ENCODE results near the gene PPP6R3.
"Not testable (repeated sequence)": the region's sequence is repeated elsewhere in the genome, so short reads cannot be mapped to it uniquely, and the experiment has no call there.

PPP6R3 gene

GRCh38 chr11:68617925-68618809 is 157.6 kb downstream of the PPP6R3 start:
- DNase-seq: no peak

DNA sequence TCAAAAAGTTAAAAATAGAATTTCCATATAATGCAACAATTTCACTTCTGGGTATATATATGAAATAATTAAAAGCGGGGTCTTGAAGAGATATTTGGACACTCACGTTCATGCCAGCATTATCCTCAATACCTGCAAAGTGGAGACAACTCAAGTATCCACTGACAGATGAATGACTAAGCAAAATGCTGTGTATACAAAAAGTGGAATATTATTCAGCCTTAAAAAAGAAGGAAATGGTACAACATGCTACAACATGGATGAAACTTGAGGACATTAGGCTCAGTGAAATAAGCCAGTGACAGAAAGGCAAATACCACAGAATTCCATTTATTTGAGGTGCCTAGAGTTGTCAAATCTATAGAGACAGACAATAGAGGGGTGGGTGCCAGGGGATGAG is 161.3 kb downstream of the PPP6R3 start:
- DNase-seq: no peak

DNA sequence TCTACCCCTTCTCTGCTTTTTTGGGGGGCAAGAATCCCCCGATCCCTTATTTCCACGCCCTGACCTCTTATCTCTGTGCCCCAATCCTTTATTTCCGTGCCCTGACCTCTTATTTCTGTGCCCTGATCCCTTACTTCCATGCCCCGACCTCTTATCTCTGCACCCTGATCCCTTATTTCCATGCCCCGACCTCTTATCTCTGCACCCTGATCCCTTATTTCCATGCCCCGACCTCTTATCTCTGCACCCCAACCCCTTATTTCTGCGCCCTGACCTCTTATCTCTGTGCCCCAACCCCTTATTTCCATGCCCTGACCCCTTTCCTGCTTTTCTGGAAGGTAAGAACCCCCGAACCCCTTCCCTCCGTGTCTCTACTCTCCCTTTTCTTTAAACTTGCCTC is 163.2 kb downstream of the PPP6R3 start:
- not testable (repeated sequence) for DNase-seq

DNA sequence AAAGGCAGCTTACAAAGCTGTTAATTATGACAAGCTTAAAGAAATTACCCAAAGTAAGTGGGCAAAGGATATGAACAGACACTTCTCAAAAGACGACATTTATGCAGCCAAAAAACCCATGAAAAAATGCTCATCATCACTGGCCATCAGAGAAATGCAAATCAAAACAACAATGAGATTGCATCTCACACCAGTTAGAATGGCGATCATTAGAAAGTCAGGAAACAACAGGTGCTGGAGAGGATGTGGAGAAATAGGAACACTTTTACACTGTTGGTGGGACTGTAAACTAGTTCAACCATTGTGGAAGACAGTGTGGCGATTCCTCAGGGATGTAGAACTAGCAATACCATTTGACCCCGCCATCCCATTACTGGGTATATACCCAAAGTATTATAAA is 164.5 kb downstream of the PPP6R3 start:
- not testable (repeated sequence) for DNase-seq

- not testable (repeated sequence) for DNase-seq
Observed at GRCh38 chr11:68626236-68626635, 165.7 kb downstream of the PPP6R3 start.

GRCh38 chr11:68628837-68629236 is 168.3 kb downstream of the PPP6R3 start:
- not testable (repeated sequence) for DNase-seq

DNA sequence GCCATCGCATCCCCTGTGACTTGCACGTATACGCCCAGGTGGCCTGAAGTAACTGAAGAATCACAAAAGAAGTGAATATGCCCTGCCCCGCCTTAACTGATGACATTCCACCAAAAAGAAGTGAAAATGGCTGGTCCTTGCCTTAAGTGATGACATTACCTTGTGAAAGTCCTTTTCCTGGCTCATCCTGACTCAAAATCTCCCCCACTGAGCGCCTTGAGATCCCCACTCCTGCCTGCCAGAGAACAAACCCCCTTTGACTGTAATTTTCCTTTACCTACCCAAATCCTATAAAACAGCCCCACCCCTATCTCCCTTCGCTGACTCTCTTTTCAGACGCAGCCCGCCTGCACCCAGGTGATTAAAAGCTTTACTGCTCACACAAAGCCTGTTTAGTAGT is 171.8 kb downstream of the PPP6R3 start:
- not testable (repeated sequence) for DNase-seq

DNA sequence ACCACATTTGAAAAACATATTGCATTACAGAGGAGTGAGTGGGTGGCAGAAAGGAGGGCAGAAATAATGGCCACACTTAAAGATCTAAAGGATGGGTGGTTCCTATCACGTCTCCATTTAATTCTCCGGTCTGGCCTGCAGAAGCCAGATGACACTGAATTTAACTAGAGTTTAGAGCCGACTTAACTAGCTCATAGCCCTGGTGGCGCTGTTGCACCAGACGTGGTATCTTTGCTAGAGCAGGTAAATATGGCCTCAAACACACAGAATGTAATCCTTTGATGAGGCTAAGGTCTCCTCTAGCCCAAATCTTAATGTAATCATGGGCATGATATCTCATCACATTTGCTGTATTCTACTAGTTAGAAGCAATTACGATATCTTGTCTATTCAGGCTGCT is 172.2 kb downstream of the PPP6R3 start:
- DNase-seq: peak; percentile 21 to 71

- not testable (repeated sequence) for DNase-seq
Observed at GRCh38 chr11:68634606-68635005, 174.1 kb downstream of the PPP6R3 start.

GRCh38 chr11:68635172-68635571 is 174.6 kb downstream of the PPP6R3 start:
- DNase-seq: not testable (repeated sequence)

DNA sequence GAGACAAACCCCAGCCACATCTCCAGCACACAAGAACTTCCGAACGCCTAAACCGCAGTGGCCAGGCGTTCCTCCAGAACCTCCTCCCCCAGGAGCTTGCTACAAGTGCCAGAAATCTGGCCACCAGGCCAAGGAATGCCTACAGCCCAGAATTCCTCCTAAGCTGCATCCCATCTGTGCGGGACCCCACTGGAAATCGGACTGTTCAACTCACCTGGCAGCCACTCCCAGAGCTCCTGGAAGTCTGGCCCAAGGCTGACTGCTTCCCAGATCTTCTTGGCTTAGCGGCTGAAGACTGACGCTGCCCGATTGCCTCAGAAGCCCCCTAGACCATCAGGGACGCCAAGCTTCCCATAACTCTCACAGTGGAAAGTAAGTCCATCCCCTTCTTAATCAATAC is 175.3 kb downstream of the PPP6R3 start:
- DNase-seq: not testable (repeated sequence)

DNA sequence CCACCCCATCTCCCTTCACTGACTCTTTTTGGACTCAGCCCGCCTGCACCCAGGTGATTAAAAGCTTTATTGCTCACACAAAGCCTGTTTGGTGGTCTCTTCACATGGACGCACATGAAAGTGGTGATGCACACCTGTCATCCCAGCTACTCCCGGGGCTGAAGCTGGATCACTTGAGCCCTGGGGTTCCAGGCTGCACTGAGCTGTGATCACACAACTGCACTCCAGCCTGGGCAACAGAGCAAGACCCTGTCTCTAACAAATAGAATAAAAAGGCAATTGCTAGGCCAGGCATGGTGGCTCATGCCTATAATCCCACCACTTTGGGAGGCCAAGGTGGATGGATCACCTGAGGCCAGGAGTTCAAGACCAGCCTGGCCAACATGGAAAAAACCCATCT is 178.8 kb downstream of the PPP6R3 start:
- DNase-seq: not testable (repeated sequence)

- DNase-seq: no peak
Observed at GRCh38 chr11:68641880-68642279, 181.3 kb downstream of the PPP6R3 start.

- no peak for DNase-seq
Observed at GRCh38 chr11:68643585-68643984, 183.0 kb downstream of the PPP6R3 start.

- no peak for DNase-seq
Observed at GRCh38 chr11:68646832-68647231, 186.3 kb downstream of the PPP6R3 start.

DNA sequence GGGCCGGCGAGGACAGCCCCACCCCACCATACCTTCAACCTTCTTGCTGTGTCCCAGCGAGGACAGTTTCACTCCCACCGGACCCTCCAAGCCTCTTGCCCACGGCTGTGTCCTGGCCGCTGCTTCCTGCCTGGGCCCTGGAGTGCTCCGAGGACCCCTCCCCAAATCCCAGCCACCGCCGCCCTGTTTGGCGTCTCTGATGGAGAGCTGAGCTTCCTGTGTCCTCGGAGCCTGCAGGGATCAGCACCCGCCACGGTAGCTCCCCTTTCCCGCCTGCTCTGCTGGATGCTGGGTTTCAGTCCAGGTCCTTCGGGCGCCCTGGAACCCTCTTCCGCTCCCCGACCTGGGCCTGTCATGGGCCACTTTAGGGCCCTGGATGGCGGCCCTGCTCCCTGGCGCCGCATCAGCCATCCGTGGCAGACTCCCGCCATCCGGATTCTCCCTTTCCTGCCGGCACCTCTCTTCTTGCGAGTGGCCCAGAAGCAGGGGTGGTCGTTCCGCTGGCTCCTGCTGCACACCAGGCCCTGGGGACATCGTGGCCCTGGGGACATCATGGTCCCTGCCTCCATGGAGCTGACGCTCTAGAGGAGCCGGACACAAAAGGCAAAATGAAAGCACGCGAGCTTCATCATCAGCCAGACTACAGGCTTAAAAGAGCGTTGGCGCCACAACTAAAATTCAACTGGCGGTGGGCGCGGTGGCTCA is 189.5 kb downstream of the PPP6R3 start:
- no peak for DNase-seq

DNA sequence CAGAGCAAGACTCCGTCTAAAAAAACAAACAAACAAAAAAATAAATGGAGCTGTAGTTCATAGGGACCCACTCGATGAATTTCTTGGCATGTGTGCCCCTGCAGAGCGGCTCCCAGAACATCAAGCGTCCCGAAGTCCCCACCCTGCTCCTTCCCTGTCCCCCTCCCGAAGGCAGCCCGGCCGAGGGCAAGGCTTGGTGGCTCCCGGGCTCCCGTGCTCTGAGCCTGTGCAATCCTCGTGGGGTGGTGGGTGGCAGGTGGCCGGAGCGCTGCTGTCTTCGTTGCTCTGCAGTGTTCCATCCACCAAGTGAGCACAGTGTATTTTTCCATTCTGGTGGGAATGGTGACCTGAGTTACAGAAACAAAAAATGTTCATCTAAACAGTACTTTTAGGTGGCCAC is 190.2 kb downstream of the PPP6R3 start:
- no peak for DNase-seq

GRCh38 chr11:68651208-68651984 is 190.8 kb downstream of the PPP6R3 start:
- DNase-seq: no peak

- DNase-seq: no peak
Observed at GRCh38 chr11:68651985-68652682, 191.6 kb downstream of the PPP6R3 start.

DNA sequence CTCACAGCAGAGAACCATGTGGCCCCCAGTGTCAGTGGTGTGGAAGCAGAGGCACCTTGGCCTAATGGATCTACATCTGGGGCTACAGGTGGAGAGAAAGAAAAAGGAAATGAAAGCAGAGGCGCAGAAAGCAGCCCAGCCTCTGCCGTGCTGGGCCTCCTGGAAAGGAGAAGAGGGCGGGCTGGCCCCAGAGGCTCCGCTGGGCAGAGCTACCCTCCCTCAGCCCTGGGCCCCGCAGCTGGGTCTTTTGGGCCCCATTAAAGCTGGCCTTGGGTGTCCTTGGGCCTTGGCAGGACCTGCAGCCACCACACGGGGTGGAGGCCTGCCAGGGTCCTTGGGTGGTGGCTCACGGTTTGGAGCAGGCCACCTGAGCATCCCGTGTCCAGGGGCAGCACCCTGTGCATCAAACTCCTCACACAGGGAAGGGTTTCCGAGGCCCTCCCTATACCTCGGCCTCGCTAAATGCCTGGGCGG is 192.2 kb downstream of the PPP6R3 start:
- DNase-seq: no peak

GRCh38 chr11:68653486-68654430 is 193.2 kb downstream of the PPP6R3 start:
- DNase-seq: no peak
